Measurements from ENCODE around the gene IPO8.
"Not testable (repeated sequence)": the region's sequence is repeated elsewhere in the genome, so short reads cannot be mapped to it uniquely, and the experiment has no call there.

GRCh38 chr12:30621663-30622241, 73.9 kb downstream of the IPO8 start:
- not testable (repeated sequence) for TF ChIP-seq POLR2AphosphoS5 (IDR thresholded peaks at IDR 0.05; ENCODE audit: low read depth, low read length); TAF1 (IDR thresholded peaks at IDR 0.05; ENCODE audit: borderline replicate concordance, low read depth, low read length)
